Activated naive CD4-positive, alpha-beta T cell treated with Interleukin-2 at 50 U/mL for 16 hours (primary cell): ENCODE measurements around the gene RALGPS2.
"Not testable (repeated sequence)": the region's sequence is repeated elsewhere in the genome, so short reads cannot be mapped to it uniquely, and the experiment has no call there.

Experiments used
- DNase-seq: peaks from one replicate; pipeline ENCODE4 v3.0.0-alpha.2; 2020

The RALGPS2 gene

DNA sequence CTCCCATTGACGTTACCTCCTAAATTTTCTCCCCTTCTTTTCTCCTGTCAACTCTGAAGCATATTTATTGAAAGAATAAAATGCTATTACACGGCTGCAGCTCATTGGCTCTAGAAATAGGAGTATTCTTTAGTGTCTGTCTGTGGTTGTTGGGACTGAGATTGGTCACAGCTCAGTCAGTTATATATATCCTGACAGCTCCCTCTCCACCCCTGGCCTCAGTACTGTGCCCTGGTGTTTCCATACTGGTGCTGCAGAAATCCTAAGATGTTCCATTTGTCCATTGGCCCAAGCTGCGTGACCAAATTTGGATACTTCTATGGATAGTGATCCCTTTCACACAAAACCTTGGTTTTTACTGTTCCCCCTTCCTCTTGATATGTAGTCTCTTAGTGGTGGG lies 67.3 kb downstream of the RALGPS2 start:
- DNase-seq = no peak

DNA sequence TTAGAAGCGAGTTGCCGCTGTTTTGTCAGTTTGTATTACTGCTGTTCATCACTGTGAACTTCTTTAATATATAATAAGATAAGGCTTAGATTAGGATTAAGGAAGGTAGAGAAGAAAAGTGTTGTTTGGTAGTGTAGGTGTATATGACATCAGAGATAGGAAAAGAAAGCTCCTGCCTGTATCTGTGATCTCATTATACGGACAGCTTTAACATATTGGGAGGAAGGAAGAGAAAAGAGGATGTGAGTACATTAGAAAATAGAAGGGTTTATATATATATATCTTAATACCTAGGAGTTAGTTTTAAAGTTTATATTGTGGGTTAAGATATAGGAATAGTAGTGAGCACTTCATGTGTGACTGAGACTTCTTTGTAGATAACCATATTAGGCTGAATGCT lies 71.0 kb downstream of the RALGPS2 start:
- DNase-seq = no peak

DNA sequence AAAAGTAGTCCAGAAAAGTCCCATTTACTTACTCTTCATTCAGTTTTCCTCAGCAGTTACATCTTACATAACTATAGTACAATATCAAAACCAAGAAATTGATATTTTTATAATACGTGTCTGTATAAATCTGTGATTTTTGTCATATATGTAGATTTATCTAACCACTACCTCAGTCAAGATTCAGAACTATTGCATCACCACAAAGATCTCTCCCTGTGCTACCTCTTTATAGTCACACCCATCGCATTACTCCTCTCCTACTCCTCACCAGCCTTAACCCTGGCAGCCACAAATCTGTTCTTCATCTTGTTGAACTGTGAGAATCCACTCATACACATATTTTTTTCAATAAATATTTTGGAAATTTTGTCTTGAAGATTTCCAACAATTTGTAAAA lies 72.5 kb downstream of the RALGPS2 start:
- DNase-seq = no peak

DNA sequence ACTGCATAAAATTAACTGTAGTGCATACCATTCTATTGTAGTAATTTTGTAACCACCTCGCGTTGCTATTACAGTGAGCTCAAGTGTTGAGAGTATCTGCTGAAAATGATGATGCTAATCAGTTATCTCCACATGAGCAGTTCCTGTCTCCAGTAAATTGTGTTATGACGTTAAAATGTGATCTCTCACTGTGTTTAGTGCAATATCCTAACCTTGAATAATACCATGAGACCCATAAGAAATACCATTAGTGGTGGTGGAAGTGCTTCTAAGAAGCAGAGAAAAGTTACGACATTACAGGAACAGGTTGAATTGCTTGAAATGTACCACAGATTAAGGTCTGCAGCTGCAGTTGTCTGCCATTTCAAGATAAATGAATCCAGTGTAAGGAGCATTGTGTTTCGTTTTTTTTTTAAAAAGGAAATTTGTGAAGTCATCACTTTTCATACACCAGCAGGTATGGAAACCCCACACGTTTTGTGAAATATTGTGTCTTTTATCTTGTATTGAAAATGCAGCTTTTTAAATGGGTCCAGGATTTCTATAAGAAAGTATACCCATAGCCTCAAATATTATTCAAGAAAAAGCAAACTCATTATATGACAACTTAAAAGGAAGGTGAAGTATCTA lies 73.3 kb downstream of the RALGPS2 start:
- no peak for DNase-seq

DNA sequence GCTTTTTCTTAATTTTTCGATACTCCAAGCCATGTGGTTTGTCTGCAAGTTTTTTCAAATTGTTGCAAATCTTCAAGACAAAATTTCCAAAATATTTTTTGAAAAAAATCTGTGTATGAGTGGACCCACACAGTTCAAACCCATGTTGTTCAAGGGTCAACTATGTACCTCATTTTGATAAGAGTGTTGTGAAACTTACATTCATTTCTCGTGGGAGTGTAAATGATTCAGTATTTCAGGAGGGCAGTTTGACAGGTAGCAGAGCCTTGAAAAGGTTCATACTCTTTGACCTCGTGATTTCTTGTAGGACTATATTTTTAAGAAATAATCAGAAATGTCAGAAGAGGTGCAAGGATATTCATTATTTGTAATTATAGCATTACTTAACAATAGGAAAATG lies 77.8 kb downstream of the RALGPS2 start:
- DNase-seq = no peak

DNA sequence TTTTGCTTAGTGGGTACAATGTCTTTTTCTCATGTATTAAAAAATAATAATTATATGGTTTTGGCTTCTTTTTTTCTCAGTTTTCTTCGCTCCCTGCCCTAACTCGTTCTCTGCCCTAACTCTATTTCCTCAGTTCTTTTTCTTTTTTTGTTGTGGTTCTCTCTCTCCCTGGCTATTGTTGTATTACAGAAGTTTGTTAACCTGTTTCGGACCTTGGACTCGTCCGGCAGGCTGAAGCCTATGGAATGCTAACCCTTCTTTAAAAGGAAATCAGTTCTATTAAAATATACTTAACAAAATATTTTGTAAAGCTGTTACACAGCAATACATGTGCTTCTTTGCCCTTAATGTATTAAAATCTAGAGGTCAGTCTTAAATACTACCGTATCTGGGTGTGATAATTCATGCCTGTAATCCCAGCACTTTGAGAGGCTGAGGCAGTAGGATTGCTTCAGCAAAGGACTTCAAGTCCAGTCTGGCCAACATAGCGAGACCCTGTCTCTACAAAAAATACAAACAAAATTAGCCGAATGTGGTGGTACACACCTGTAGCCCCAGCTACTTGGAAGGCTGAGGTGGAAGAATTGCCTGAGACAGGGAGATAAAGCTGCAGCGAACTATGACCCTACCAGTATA lies 81.7 kb downstream of the RALGPS2 start:
- DNase-seq = no peak

DNA sequence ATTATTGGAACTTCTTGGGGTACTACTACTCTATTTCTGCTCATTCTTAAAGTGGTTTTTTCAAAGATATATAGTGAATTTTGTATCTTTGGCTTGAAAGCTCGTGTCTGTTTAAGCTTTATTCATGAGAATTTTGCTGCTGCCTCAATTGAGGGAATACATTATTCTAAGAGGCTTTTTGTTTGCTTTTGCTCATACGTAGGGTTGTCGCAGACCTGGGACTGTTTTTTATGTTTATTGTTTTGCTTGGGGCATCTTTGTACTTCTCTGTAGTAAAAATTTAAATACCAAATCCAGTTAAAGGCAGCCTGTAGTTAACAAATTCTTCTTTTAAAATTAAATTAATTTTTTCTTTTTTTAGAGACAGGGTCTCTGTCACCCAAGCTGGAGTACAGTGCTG lies 83.5 kb downstream of the RALGPS2 start:
- DNase-seq = no peak

DNA sequence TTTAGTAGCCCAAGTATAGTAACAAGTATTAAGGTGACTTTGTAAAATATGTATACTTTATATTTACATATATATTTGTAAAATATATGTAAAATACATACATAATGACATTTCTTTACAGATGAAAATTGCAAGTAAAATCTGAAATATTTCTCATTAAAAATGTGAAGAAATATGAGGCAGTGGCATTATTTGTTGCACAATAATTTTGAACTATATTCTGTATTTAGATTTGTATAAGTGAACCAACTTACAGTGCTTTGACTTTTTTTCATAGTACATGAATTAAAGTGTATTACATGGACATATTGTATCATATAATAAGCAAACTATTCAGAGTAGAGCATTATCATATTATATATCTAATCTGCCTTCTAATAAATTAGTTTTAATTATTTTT lies 85.5 kb downstream of the RALGPS2 start:
- no peak for DNase-seq

DNA sequence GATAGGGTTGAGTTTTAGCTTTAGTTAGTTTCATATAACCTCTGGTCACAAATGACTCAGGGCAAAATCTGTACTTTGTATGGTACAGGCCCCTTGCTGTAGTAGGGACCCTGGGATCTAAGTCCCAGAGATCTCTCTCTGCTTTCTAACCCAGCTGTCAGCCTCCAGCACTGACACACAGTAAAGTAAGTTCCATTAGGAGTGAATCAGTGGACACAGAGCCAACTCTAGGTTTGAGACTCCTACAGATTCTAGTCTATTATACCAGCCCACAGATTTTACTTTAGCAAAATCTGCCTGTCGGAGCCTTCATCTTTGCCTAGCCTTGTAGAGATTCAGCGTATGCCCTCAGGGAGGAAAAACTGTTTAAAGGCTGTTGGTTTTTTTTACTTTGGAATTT lies 93.4 kb downstream of the RALGPS2 start:
- no peak for DNase-seq

DNA sequence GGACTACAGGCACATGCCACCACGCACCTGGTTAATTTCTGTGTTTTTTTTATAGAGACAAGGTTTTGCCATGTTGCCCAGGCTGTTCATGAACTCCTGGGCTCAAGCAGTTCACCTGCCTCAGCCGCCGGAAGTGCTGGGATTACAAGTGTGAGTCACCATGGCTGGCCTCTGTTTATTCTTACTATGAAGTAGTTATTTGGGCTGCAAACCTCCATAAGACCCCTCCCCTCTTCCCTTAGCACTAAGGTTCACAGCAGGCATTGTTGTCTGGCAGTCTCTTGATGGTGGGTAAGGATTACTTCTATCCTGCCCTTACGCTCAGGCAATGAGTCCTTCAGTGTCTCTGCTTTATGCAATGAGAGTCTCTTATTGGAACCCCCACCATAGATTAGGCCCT lies 94.1 kb downstream of the RALGPS2 start:
- no peak for DNase-seq

DNA sequence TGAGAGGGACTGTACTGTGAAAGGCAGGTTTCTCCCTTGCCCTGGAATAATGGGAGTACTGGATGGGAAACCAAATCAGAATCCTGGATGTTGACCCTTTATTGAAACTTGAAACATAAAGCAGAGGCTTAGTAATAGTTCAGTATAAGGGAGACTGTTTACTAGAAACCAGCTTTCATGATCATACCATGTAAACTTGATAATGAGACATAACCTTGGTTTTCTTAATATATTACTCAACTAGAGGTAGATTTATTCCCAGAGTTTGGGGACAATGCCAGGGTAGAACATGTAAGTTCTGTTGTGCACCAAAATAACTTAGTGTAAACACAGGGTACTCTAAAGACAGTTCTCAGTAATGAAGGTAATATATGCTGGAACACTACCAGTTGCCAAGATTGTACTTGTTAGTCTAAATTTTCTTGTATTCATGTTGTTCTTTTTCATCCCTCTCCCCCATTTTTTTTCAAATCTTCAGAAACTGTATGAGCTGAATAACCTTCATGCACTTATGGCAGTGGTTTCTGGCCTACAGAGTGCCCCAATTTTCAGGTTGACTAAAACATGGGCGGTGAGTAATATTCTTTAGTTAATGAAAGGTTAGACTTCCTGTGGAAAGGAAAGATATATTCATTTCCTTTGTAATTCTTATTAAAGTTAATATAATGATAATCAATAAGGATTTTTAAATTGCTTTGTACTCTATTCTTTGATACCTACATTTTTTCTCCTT lies 96.3 kb downstream of the RALGPS2 start:
- no peak for DNase-seq

DNA sequence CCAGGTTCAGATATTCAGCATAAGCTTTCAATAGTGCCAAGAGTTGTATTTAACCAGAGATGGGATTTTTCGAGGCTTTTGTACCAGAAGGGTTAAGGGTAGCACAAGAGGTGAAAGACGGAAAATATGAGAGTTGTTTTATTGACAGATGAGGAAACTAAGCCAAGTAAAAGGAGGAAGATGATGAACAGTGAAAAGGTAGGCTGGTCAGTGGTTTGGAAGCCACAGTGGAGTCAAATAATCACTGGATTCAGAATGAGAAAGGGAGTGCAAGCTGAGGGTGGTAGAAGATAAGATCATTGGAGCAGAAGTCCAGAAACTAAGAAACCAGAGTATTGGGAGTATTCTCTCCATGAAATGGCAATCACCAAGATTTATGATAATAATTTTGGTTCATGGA lies 100.1 kb downstream of the RALGPS2 start:
- no peak for DNase-seq

DNA sequence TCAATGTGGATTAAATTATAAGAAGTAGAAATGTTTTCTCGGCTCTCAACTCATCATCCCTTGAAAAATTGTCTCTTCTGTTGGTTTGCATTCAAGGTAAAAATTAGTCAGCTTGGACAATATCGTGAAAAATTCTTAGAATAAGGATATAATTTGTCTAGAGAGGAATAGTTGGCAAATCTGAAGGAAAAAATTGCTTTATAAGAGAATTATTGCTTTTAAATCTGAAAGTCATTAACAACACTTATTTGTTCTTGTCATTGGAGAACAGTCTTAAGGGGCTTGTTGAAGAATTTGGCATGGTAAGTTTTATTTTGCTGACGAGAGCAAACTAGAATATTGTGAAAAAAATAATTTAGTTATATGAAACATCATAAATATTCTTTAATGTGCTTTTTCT lies 119.4 kb downstream of the RALGPS2 start:
- no peak for DNase-seq

DNA sequence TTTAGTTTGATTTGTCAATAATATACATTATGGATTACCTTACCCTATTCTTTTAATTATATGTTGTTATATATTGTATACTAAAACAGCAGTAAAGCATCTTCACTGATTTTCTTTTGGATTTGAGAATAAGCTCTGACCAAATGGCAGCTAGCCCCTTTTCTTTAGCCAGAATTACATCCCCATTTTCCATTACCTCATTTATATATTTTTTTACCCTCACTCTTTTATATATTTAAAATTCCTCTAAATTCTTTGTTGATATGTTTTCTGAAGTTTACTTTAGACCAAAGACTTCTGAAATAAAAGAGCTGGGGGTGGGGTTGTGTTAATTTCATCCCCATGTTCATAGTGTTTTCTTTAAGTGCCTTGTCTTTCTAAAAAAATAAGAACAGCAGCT lies 121.3 kb downstream of the RALGPS2 start:
- no peak for DNase-seq

DNA sequence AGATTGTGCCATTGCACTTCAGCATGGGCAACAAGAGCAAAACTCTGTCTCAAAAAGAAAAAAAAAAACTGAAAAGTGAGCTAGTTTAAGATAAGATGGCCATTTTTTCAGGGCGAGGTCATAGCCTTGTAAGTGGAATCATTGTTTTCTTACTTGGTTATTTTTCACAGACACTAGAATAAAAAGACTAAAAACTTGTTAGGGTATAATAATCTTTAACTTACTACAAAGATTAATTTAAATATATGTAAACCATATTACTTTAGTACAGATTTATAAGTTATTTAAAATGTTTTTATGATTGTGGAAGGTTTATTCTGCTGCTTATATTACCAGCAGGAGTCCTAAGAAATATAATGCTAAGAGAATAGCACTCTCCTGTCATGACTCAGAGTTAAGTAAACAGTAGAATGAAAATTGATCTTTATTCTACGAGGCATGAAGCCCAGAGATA lies 122.4 kb downstream of the RALGPS2 start:
- DNase-seq = no peak

DNA sequence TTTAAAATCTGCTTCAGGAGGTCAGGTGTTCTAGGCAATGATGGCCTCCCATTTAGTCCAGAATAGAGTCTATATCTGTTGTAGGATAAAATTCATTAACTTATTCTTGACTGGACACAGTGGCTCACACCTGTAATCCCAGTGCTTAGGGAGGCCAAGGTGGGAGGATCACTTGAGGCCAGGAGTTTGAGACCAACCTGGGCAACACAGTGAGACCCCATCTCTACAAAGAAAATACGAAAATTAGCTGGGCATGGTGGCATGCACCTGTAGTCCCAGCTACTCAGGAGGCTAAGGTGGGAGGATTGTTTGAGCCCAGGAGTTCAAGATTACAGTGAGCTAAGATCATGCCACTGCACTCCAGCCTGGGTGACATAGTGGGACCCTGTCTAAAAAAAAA lies 122.9 kb downstream of the RALGPS2 start:
- DNase-seq = not testable (repeated sequence)

DNA sequence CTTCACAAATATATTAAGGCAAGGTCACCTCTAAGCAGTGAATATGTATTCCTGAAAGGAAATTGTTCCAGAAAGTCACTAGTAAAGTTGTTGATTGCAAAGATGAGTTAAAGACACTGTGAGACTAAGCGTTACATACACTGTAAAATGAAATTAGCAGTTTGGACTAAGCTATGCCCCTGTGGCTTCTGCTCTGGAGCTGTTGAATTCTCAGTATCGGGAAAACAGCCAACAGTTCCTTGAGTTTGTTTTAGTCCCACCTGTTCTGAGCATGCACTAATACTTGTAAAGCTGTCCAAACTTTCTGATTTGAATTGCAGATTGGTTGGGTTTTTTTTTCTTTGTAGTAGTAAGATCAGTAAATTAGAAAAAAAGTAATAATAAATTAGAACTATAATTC lies 124.9 kb downstream of the RALGPS2 start:
- DNase-seq = no peak

DNA sequence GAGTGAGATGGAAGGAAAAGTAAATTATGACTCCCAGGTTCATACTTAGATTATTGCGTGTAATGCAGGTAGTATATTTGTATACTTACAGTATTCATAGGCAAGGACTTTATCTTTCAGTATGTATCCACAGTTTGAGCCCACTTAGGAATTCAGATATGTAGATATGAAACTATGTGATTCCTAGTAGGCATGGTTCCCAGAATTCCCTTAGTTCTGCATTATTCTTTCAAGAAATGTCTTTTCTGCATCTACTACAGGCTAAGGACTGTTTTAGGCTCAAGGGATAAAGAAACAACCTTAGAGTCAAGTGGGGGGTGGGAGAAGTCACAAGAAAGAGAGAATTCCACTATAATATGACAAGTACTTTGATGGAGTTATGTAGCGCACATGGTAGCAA lies 132.1 kb downstream of the RALGPS2 start:
- no peak for DNase-seq

DNA sequence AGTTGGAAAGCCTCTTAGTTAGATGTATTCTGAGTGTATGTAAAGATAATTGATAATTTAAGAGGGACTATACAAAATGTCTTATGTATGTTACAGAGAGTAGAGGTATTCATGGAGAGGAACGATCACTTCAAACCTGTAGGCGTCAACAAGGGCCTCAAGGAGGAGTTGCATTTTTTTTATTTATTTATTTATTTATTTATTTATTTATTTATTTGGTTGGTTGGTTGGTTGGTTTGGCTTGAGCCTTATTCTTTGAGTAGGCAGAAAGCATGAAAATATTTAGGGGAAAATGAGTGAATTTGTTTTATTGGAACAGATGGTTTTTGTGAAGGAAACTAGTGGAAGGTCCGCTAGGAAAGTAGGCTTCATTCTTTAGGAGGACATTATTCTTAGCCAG lies 137.4 kb downstream of the RALGPS2 start:
- no peak for DNase-seq

DNA sequence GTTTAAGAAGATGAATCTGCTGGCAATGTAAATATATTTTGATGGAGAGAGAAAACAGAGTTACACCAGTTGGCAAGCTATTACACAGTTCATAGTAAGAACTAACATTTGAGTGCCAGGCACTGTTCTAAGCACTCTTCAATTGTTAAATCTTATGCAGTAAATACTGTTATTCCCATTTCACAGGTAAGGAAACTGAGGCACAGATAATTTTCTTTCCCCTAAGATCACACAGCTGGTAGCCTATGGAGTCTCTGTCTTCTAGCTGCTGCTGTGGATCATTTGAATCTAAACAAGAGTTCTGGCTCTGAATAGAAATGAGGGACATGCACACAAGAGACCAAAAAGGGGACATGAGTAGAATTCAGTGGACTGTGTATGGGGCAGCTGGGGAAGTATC lies 137.8 kb downstream of the RALGPS2 start:
- DNase-seq = no peak

DNA sequence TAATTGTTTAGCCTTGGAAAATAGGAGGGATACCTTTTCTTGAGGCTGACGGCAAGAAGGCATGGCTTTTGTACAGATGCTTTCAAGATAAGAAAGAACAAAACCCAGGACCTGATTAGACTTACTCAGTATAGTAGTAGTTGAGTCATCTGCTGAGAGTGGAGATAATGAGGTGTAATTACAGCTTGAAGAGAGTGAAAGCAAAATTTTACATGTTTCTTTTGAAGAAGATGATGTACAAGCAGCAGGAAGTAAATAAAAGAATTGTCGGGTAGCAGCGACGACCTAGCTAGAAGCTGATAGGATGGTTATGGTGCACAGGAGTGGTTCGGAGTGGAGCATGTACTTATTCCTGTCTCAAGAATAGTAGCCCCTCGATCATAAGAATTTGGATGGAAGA lies 139.3 kb downstream of the RALGPS2 start:
- DNase-seq = no peak

DNA sequence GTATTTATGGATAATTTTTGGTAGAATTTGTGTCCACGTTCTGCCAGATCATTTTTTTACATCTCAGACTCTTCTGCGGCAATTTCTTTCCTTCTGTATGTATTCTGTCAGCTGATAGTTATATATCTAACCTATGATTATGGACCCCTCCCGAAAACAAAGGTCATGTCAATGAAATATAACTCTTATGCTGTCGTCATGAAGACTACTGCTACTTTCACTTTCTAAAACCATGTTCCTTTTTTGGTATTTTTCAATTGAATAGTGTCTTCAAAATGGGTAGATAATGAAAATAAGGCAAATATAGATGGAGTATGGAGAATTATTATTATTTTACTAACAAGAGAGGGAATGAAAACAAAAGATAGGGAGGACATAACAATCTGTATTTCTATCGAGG lies 142.6 kb downstream of the RALGPS2 start:
- no peak for DNase-seq

DNA sequence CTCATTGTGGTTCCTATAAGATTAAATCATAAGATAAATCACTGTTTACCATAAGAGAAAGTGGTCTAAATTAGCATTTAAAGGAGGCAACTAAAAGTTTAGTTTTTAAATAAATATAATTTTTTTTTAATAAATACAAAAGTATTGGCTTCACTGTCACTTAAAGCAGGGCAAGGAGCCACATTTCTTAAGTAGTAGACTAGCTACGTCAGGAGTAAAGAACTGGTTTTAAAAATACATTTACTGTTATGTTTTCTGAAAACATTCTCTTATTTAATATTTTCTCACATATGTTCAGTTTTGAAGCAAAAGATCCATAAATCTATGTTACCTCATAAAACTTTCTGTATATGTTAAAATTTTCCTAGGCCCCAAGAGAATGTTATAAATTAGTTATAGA lies 143.7 kb downstream of the RALGPS2 start:
- DNase-seq = no peak

DNA sequence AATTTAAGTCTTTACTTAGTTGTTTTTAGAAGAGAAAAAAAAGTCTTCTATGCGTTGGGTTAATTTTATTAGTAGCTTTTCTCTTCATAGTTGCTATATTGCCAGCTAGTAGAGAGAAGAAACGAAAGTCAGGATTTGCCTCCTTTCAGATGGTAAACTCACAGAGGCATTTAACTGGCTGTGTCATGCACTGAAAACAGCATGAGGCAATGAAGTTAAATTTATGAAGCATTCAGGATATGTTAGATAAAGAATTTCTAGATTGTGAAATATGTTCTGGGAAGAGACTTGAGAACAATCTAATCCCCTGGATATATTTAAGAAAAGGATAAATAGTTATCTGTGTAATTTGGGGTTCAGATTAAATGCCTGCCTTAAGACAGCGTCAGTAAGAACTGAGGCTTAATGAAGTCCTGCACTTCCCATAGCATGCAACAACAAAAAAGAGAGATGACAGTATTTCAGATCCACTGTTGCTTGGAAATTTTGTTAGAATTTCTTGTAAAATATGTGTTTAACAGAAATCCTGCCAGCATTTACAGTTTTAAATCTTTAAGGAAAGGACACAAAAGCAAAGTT lies 144.2 kb downstream of the RALGPS2 start:
- DNase-seq = no peak
